Measurements from ENCODE around the gene ACAP3. TPM values are rescaled to one million over a fixed set of nuclear protein-coding genes. Genes with fewer than 3 reads are reported as not detected.

ACAP3 gene
- total RNA-seq, 2 experiments from 2014 or later = 69.5 to 92.1 TPM

DNA sequence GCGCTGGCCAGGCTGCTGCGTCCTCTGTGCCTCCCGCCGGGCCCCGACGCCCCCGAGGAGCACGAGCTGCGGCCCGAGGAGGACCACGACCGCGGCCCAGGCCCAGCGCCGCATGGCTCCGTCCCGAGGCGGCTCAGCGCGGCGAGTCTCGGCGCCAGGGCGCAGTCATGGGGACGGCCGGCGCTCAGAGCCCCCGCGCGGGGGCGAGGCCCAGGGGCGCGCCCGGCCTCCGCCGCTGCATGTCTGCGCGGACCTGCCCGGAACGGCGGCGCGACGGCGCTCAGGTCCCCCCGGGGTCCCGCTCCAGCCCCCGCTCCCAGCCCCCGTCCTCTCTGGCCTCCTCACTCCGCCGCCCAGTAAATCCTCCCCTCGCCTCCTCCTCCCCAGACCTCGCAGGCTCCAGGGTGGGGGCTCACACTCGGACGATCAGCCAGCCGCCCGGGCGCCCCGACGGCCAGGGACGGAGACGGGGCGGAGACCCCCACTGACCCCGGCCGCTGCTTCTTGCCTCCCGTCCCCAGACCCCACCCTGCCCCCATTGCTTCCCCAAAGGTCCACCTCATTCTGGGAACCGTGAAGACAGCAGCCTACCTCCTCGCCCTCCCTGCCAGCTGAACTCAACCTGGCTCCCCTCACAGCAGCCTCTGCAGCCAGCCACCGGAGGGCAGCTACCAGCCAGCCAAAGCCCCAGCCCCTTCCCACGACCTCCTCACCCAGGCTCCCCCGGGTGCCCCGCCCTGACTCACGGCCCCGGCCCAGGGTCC lies 61.0 kb downstream of the ACAP3 start, which contains the start of gene C1QTNF12:
C1QTNF12 (minus strand) TSS at position 146 of the 764 bp plus-strand sequence; CDS start at position 114, 32 bp downstream.
- Mint-ChIP-seq H3K27me3 (peaks cover 5% of the 10 kb centered on the region), H3K27ac (no peak within 1 kb of the TSS), H3K4me3 (no peak within 1 kb of the TSS), H3K36me3 (ENCODE audit: low read depth) (peaks cover 2% of the 10 kb centered on the region), H3K9me3 (no peaks in the 10 kb centered on the region), H3K4me1 (peaks cover 9% of the 10 kb centered on the region)
- ChIA-PET POLR2A (no interaction called here), CTCF (no interaction called here)
- no peak for DNase-seq

- peaks cover 5% of the 10 kb centered on the region for H3K27me3 Mint-ChIP-seq
- no peak overlapping the region for H3K4me3 Mint-ChIP-seq
- POLR2A ChIA-PET = no interaction called here
- H3K36me3 Mint-ChIP-seq (ENCODE audit: low read depth) = peaks cover 1% of the 10 kb centered on the region
- CTCF ChIA-PET = no interaction called here
- peaks cover 7% of the 10 kb centered on the region for H3K4me1 Mint-ChIP-seq
- DNase-seq = no peak
- H3K27ac Mint-ChIP-seq = no peak overlapping the region
- H3K9me3 Mint-ChIP-seq = no peaks in the 10 kb centered on the region
Observed at GRCh38 chr1:1245817-1246576, 61.7 kb downstream of the ACAP3 start.

DNA sequence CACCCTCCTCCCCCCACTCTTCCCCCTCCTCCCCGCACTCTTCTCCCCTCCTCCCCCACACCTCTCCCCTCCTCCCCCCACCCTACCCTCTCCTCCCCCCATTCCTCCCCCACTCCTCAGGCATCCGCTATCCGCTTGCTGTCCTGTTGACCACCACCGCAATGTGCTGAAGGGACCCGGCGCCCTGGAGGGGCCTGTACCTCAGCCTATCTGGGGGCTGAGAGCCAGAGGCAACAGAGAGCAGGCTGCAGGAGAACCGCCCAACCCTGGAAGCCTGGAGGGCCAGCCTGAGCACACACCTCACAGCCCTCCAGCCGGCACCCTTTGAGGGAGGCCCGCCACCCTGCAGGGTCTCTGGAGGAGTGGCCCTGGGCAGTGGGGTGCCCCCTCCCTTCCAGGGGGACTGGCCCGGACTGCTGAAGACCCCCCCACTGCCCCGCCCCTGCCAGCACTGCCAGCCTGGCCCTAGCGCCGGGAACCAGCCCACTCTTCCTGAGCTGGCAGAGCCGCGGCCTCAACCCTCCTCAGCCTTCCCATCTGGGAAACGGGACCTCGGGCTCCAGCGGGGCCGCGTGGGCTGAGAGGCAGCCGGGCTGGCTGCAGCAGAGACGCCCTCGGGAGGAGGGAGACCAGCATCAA lies 62.4 kb downstream of the ACAP3 start:
- Mint-ChIP-seq H3K36me3 (ENCODE audit: low read depth) (no peaks in the 10 kb centered on the region), H3K27ac (no peak overlapping the region), H3K9me3 (no peaks in the 10 kb centered on the region), H3K4me1 (peaks cover 1% of the 10 kb centered on the region), H3K27me3 (peaks cover 5% of the 10 kb centered on the region), H3K4me3 (no peak overlapping the region)
- no peak for DNase-seq
- CTCF ChIA-PET = no interaction called here
- POLR2A ChIA-PET = no interaction called here

DNA sequence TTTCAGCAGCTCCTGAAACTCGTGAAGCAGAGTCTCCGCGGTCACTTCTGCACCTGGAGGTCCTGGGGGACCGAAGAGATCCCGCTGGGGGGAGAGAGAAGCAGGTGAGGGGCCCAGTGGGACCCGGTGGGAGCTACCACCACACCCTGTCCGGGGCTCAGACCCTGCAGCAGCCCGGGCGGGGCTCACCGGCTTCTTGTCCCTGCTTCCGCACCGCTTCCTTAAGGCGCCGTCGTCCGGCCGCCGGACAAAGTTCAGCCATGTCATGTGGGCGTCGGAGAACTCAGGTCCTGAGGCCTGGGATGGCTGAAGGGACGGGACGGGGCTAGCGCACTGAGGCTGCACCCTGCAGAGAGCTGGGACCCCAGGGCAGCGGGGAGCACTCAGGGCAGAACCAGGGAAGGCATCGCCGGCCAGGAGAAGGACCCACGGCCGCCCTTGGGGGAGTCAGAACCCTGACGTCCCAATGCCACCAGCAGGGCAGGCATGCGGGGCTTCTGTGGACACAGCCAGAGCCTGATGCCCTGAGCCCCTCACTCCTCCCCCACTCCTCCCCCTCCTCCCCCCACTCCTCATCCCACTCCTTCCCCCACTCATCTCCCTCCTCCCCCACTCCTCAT lies 63.4 kb downstream of the ACAP3 start:
- Mint-ChIP-seq H3K4me3 (no peak overlapping the region), H3K36me3 (ENCODE audit: low read depth) (no peaks in the 10 kb centered on the region), H3K9me3 (no peaks in the 10 kb centered on the region), H3K27ac (no peak overlapping the region), H3K4me1 (no peaks in the 10 kb centered on the region), H3K27me3 (peaks cover 5% of the 10 kb centered on the region)
- DNase-seq = no peak
- POLR2A ChIA-PET = no interaction called here
- CTCF ChIA-PET = interaction anchor here (1.6 kb wide), 1 partner anchor 17 kb away, joined by 5 read pairs; no protein-coding TSS in a partner anchor

- CTCF ChIA-PET = interaction anchor here (0.6 to 1.6 kb wide), 2 partner anchors 17 to 30 kb away, joined by 3 to 5 read pairs; partner anchors contain the start of gene TNFRSF4
- POLR2A ChIA-PET = no interaction called here
- H3K27me3 Mint-ChIP-seq = peaks cover 5% of the 10 kb centered on the region
- H3K27ac Mint-ChIP-seq = no peak overlapping the region
- no peak for DNase-seq
- no peak overlapping the region for H3K4me3 Mint-ChIP-seq
- no peaks in the 10 kb centered on the region for H3K4me1 Mint-ChIP-seq
- no peaks in the 10 kb centered on the region for H3K9me3 Mint-ChIP-seq
- H3K36me3 Mint-ChIP-seq (ENCODE audit: low read depth) = no peaks in the 10 kb centered on the region
Observed at GRCh38 chr1:1243807-1244191, 63.9 kb downstream of the ACAP3 start.

DNA sequence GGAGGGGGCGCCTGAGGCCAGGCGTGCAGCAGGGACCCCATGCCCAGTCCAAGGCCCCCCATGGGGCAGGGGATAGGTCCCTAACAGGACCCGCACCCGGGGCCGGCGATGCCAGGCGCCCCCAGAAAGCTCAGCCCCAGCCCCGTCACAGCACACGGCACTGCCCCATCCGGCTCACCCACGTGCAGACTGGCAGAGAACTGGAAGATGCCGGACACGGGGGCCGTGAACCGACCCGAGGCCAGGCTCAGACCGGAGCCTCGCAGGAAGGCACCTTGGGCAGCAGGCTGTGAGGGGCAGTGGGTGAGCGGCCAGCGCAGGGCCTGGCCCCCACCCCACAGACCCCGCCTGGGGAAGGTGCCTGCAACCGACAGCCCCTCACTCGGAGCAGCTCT lies 64.5 kb downstream of the ACAP3 start:
- no peak overlapping the region for H3K4me3 Mint-ChIP-seq
- POLR2A ChIA-PET = no interaction called here
- H3K4me1 Mint-ChIP-seq = no peaks in the 10 kb centered on the region
- H3K27ac Mint-ChIP-seq = no peak overlapping the region
- no peak for DNase-seq
- CTCF ChIA-PET = interaction anchor here (0.6 to 2.2 kb wide), 3 partner anchors 18 to 121 kb away, joined by 3 to 5 read pairs (median 5); partner anchors contain the start of gene TNFRSF4
- H3K36me3 Mint-ChIP-seq (ENCODE audit: low read depth) = no peaks in the 10 kb centered on the region
- H3K9me3 Mint-ChIP-seq = no peaks in the 10 kb centered on the region
- peaks cover 5% of the 10 kb centered on the region for H3K27me3 Mint-ChIP-seq

- no peaks in the 10 kb centered on the region for H3K36me3 Mint-ChIP-seq (ENCODE audit: low read depth)
- no peak overlapping the region for H3K27ac Mint-ChIP-seq
- CTCF ChIA-PET = interaction anchor here (2.0 to 2.2 kb wide), 2 partner anchors 49 to 121 kb away, joined by 5 read pairs; no protein-coding TSS in a partner anchor
- POLR2A ChIA-PET = no interaction called here
- no peak overlapping the region for H3K4me3 Mint-ChIP-seq
- H3K4me1 Mint-ChIP-seq = no peaks in the 10 kb centered on the region
- DNase-seq = no peak
- H3K9me3 Mint-ChIP-seq = no peaks in the 10 kb centered on the region
- H3K27me3 Mint-ChIP-seq = peaks cover 5% of the 10 kb centered on the region
Observed at GRCh38 chr1:1242461-1243265, 65.1 kb downstream of the ACAP3 start.

Small RNA genes lying within 50 kb of the gene (microRNA-seq; reads per million reads assigned to microRNA genes)
- gene MIR6726 (ENCODE audit: borderline microRNAs expressed, borderline replicate concordance) (1.5 reads per million), gene MIR6727 (ENCODE audit: borderline microRNAs expressed, borderline replicate concordance) (not detected), gene MIR6808 (ENCODE audit: borderline microRNAs expressed, borderline replicate concordance) (not detected)

Other genes starting within 250 kb of the ACAP3 start
- gene RNF223, start 233.6 kb downstream of the ACAP3 start, total RNA-seq = not detected
- gene C1orf159, start 191.8 kb downstream of the ACAP3 start, total RNA-seq = 10 to 100 TPM; 18.0 to 22.0 TPM
- under 1 TPM; 0.15 to 0.27 TPM for gene TTLL10, start 134.1 kb downstream of the ACAP3 start, total RNA-seq
- 10 to 100 TPM; 26.0 to 33.9 TPM for gene TNFRSF18, start 101.3 kb downstream of the ACAP3 start, total RNA-seq
- gene TNFRSF4, start 93.8 kb downstream of the ACAP3 start, total RNA-seq = 10 to 100 TPM; 44.1 to 52.8 TPM
- gene SDF4, start 75.9 kb downstream of the ACAP3 start, total RNA-seq = 10 to 100 TPM; 81.7 to 91.4 TPM
- 10 to 100 TPM; 15.8 to 19.2 TPM for gene B3GALT6, start 75.7 kb downstream of the ACAP3 start, total RNA-seq
- 1 to 10 TPM; 1.2 to 1.4 TPM for gene C1QTNF12, start 61.2 kb downstream of the ACAP3 start, total RNA-seq
- 10 to 100 TPM; 63.4 to 63.7 TPM for gene UBE2J2, start 34.1 kb downstream of the ACAP3 start, total RNA-seq
- 1 to 10 TPM; 5.1 to 6.6 TPM for gene SCNN1D, start 27.5 kb downstream of the ACAP3 start, total RNA-seq
- 10 to 100 TPM; 18.9 to 24.4 TPM for gene PUSL1, start 667 bp upstream of the ACAP3 start, total RNA-seq
- gene INTS11, start 16.7 kb upstream of the ACAP3 start, total RNA-seq = 100 to 1,000 TPM; 123 to 126 TPM
- 10 to 100 TPM; 25.2 to 27.6 TPM for gene CPTP, start 16.9 kb upstream of the ACAP3 start, total RNA-seq
- 1 to 10 TPM; 3.1 to 3.7 TPM for gene TAS1R3, start 23.4 kb upstream of the ACAP3 start, total RNA-seq
- 10 to 100 TPM; 33.0 to 34.0 TPM for gene DVL1, start 41.5 kb upstream of the ACAP3 start, total RNA-seq
- under 1 TPM; 0.15 to 0.30 TPM for gene MXRA8, start 50.6 kb upstream of the ACAP3 start, total RNA-seq
- gene AURKAIP1, start 67.3 kb upstream of the ACAP3 start, total RNA-seq = 100 to 1,000 TPM; 101 to 125 TPM
- 100 to 1,000 TPM; 122 to 131 TPM for gene CCNL2, start 91.4 kb upstream of the ACAP3 start, total RNA-seq
- gene MRPL20, start 99.4 kb upstream of the ACAP3 start, total RNA-seq = 100 to 1,000 TPM in 1 of 2 experiments, 10 to 100 TPM in 1; 98.6 to 107 TPM
- not detected for gene ANKRD65, start 113.3 kb upstream of the ACAP3 start, total RNA-seq
- gene VWA1, start 127.8 kb upstream of the ACAP3 start, total RNA-seq = under 1 TPM; 0.10 to 0.12 TPM
- gene ATAD3C, start 141.8 kb upstream of the ACAP3 start, total RNA-seq = under 1 TPM; 0.17 to 0.69 TPM
- gene ATAD3B, start 163.8 kb upstream of the ACAP3 start, total RNA-seq = 10 to 100 TPM; 26.5 to 34.6 TPM
- gene ATAD3A, start 204.2 kb upstream of the ACAP3 start, total RNA-seq = 10 to 100 TPM; 31.9 to 32.3 TPM
- gene TMEM240, start 232.7 kb upstream of the ACAP3 start, total RNA-seq = 1 to 10 TPM; 1.2 to 1.3 TPM